GM23338 (cell line): ENCODE data around the gene BBX. TPM values are rescaled to one million over a fixed set of nuclear protein-coding genes. Genes with fewer than 3 reads are reported as not detected.

ENCODE experiments used
- ATAC-seq: fragments of 200-7000 bp; cut with Tn5 transposase; 3 replicates; pipeline ENCODE4 v1.9.1; 2020
- DNase-seq: peaks from one replicate; pipeline ENCODE4 v3.0.0-alpha.2; 2015; ENCODE audit warnings: low spot score
- H2AFZ ChIP-seq: fragments of 200-600 bp; sonication (generic); 2 replicates; pipeline ENCODE4 v1.8.0; 2016; ENCODE audit warnings: antibody characterized with exemption, mild to moderate bottlenecking, moderate library complexity
- H3F3A ChIP-seq: fragments of 200-600 bp; sonication (generic); replicated peaks from 2 replicates; pipeline ENCODE4 v1.8.0; 2017; ENCODE audit warnings: antibody characterized with exemption, mixed run types, low read depth
- H3K27ac ChIP-seq: fragments of 200-600 bp; sonication (generic); 2 replicates; pipeline ENCODE4 v1.6.1; 2016; ENCODE audit warnings: low read depth
- H3K27me3 ChIP-seq: fragments of 200-600 bp; sonication (generic); 2 replicates; pipeline ENCODE4 v1.8.0; 2016; ENCODE audit warnings: mild to moderate bottlenecking, mixed run types, moderate library complexity; ENCODE audit not compliant: insufficient read depth
- H3K36me3 ChIP-seq: fragments of 200-600 bp; sonication (generic); 2 replicates; pipeline ENCODE4 v1.8.0; 2016; ENCODE audit warnings: mild to moderate bottlenecking; ENCODE audit not compliant: insufficient read depth
- H3K4me1 ChIP-seq: fragments of 200-600 bp; sonication (generic); 2 replicates; pipeline ENCODE4 v1.8.0; 2016; ENCODE audit warnings: mild to moderate bottlenecking, moderate library complexity; ENCODE audit not compliant: insufficient read depth
- H3K4me2 ChIP-seq: fragments of 200-600 bp; sonication (generic); 2 replicates; pipeline ENCODE4 v1.7.1; 2017; ENCODE audit warnings: mixed run types
- H3K4me3 ChIP-seq: fragments of 200-600 bp; sonication (generic); 2 replicates; pipeline ENCODE4 v1.6.1; 2016; ENCODE audit warnings: mixed run types
- H3K79me2 ChIP-seq: fragments of 200-600 bp; sonication (generic); replicated peaks from 2 replicates; pipeline ENCODE4 v1.8.0; 2017; ENCODE audit warnings: mild to moderate bottlenecking; ENCODE audit not compliant: insufficient read depth
- H3K9me2 ChIP-seq: fragments of 200-600 bp; sonication (generic); 2 replicates; pipeline ENCODE4 v1.8.0; 2017; ENCODE audit not compliant: insufficient read depth
- H4K20me1 ChIP-seq: fragments of 200-600 bp; sonication (generic); replicated peaks from 2 replicates; pipeline ENCODE4 v1.8.0; 2017; ENCODE audit warnings: mild to moderate bottlenecking; ENCODE audit not compliant: insufficient read depth
- H3K27ac Mint-ChIP-seq: 2 replicates; pipeline ENCODE4 v1.8.0; 2020; ENCODE audit warnings: inconsistent platforms, mild to moderate bottlenecking, moderate library complexity, mixed read lengths
- H3K27me3 Mint-ChIP-seq: 3 replicates; pipeline ENCODE4 v1.8.0; 2022; ENCODE audit warnings: low read depth, mild to moderate bottlenecking, moderate library complexity, mixed read lengths, inconsistent platforms; ENCODE audit not compliant: insufficient read depth, poor library complexity
- H3K36me3 Mint-ChIP-seq: 3 replicates; pipeline ENCODE4 v1.8.0; 2021; ENCODE audit warnings: low read depth, mild to moderate bottlenecking, inconsistent platforms, moderate library complexity, mixed read lengths
- H3K4me1 Mint-ChIP-seq: 3 replicates; pipeline ENCODE4 v1.8.0; 2020; ENCODE audit warnings: mild to moderate bottlenecking, inconsistent platforms, mixed read lengths
- H3K4me3 Mint-ChIP-seq: 3 replicates; pipeline ENCODE4 v1.8.0; 2021; ENCODE audit warnings: moderate library complexity, mild to moderate bottlenecking, inconsistent platforms, mixed read lengths
- H3K9me3 Mint-ChIP-seq: 3 replicates; pipeline ENCODE4 v1.8.0; 2020; ENCODE audit warnings: moderate library complexity, mild to moderate bottlenecking, inconsistent platforms, mixed read lengths
- CTCF ChIP-seq, 2 experiments: fragments of 200-600 bp in 1 of 2; sonication (generic) in 1 of 2; conservative IDR thresholded peaks; 2 replicates each; pipeline versions ENCODE4 v1.5.1 to v1.6.1; 2016 to 2017; ENCODE audit warnings: antibody characterized with exemption in 2 of 2, low read depth in 2 of 2, mild to moderate bottlenecking in 2 of 2, moderate library complexity in 1 of 2
- EZH2 ChIP-seq: fragments of 200-600 bp; sonication (generic); IDR thresholded peaks from one replicate; pipeline ENCODE4 v1.8.0; 2017; ENCODE audit warnings: antibody characterized with exemption, mild to moderate bottlenecking, low read depth; ENCODE audit not compliant: unreplicated experiment
- NANOG ChIP-seq: IDR thresholded peaks from 2 replicates; pipeline ENCODE4 v1.6.1; 2016; ENCODE audit warnings: antibody characterized with exemption, borderline replicate concordance
- REST ChIP-seq: IDR thresholded peaks from one replicate; pipeline ENCODE4 v1.6.1; 2018; ENCODE audit warnings: antibody characterized with exemption; ENCODE audit not compliant: unreplicated experiment
- STAT1 ChIP-seq: IDR thresholded peaks from one replicate; pipeline ENCODE4 v1.6.1; 2016; ENCODE audit warnings: antibody characterized with exemption; ENCODE audit not compliant: unreplicated experiment
- ZNF114 ChIP-seq: fragments of 250-450 bp; sonication (Bioruptor Pico); IDR thresholded peaks from 2 replicates; pipeline ENCODE4 v1.5.0; 2020; ENCODE audit warnings: mild to moderate bottlenecking, moderate library complexity
- polyA plus RNA-seq: library from polyadenylated mRNA; unstranded; fragments of >200 nt; fragmentation: Nextera tagmentation; extraction: Ambion mirVana; gene quantifications from 2 replicates; pipeline ENCODE4 v1.2.1, GENCODE V29; 2016
- total RNA-seq: library from RNA; depleted of rRNA; stranded (reverse); fragments of >200 nt; shearing (Covaris generic); gene quantifications from 2 replicates; pipeline ENCODE4 v1.2.3, GENCODE V29; 2014
- TF ChIP-seq, protein P1 (sequence below): fragments of 250-450 bp; sonication (Bioruptor Pico); IDR thresholded peaks from 2 replicates; pipeline ENCODE4 v1.5.0; 2020; ENCODE audit warnings: mild to moderate bottlenecking, moderate library complexity
- TF ChIP-seq, protein P2 (sequence below): IDR thresholded peaks from 2 replicates; pipeline ENCODE4 v1.6.1; 2016; ENCODE audit warnings: antibody characterized with exemption

BBX gene
- total and polyA plus RNA-seq, 2 experiments from 2014 or later: 35.2 to 44.1 TPM

DNA sequence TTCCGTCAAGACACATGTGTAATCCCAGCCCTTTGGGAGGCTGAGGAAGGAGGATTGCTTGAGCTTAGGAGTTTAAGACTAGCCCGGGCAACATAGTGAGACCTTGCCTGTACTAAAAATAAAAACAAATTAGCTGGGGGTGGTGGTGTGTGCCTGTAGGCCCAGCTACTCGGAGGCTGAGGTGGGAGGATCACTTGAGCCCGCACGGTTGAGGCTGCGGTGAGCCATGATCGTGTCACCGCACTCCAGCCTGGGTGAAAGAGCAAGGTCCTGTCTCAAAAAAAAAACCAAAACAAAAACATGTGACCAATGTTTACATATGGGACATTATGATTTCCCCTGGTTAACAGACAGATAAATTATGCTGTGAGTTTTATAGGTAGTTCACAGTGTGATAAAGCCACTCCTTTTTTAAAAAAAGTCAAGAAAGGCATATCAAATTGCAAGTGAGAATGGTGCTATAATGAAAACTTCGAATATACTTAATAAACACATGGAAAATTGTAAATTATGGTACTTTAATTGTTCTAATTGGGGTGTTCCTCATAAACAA, 9.2 kb downstream of the BBX start (continued):
- no peak for TF ChIP-seq NANOG
- TF ChIP-seq, protein P1, sequence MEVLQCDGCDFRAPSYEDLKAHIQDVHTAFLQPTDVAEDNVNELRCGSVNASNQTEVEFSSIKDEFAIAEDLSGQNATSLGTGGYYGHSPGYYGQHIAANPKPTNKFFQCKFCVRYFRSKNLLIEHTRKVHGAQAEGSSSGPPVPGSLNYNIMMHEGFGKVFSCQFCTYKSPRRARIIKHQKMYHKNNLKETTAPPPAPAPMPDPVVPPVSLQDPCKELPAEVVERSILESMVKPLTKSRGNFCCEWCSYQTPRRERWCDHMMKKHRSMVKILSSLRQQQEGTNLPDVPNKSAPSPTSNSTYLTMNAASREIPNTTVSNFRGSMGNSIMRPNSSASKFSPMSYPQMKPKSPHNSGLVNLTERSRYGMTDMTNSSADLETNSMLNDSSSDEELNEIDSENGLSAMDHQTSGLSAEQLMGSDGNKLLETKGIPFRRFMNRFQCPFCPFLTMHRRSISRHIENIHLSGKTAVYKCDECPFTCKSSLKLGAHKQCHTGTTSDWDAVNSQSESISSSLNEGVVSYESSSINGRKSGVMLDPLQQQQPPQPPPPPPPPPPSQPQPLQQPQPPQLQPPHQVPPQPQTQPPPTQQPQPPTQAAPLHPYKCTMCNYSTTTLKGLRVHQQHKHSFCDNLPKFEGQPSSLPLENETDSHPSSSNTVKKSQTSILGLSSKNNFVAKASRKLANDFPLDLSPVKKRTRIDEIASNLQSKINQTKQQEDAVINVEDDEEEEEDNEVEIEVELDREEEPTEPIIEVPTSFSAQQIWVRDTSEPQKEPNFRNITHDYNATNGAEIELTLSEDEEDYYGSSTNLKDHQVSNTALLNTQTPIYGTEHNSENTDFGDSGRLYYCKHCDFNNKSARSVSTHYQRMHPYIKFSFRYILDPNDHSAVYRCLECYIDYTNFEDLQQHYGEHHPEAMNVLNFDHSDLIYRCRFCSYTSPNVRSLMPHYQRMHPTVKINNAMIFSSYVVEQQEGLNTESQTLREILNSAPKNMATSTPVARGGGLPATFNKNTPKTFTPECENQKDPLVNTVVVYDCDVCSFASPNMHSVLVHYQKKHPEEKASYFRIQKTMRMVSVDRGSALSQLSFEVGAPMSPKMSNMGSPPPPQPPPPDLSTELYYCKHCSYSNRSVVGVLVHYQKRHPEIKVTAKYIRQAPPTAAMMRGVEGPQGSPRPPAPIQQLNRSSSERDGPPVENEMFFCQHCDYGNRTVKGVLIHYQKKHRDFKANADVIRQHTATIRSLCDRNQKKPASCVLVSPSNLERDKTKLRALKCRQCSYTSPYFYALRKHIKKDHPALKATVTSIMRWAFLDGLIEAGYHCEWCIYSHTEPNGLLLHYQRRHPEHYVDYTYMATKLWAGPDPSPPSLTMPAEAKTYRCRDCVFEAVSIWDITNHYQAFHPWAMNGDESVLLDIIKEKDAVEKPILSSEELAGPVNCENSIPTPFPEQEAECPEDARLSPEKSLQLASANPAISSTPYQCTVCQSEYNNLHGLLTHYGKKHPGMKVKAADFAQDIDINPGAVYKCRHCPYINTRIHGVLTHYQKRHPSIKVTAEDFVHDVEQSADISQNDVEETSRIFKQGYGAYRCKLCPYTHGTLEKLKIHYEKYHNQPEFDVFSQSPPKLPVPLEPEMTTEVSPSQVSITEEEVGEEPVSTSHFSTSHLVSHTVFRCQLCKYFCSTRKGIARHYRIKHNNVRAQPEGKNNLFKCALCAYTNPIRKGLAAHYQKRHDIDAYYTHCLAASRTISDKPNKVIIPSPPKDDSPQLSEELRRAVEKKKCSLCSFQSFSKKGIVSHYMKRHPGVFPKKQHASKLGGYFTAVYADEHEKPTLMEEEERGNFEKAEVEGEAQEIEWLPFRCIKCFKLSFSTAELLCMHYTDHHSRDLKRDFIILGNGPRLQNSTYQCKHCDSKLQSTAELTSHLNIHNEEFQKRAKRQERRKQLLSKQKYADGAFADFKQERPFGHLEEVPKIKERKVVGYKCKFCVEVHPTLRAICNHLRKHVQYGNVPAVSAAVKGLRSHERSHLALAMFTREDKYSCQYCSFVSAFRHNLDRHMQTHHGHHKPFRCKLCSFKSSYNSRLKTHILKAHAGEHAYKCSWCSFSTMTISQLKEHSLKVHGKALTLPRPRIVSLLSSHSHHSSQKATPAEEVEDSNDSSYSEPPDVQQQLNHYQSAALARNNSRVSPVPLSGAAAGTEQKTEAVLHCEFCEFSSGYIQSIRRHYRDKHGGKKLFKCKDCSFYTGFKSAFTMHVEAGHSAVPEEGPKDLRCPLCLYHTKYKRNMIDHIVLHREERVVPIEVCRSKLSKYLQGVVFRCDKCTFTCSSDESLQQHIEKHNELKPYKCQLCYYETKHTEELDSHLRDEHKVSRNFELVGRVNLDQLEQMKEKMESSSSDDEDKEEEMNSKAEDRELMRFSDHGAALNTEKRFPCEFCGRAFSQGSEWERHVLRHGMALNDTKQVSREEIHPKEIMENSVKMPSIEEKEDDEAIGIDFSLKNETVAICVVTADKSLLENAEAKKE (CRISPR knock-in tag): no peak

GRCh38 chr3:107540857-107541256, 18.1 kb downstream of the BBX start:
- Mint-ChIP-seq H3K4me1 (peaks cover 12% of the 10 kb centered on the region; the same call in 2 of the 3 replicates), H3K4me3 (no peak overlapping the region), H3K9me3 (no peaks in the 10 kb centered on the region), H3K27me3 (no peaks in the 10 kb centered on the region), H3K36me3 (no peaks in the 10 kb centered on the region), H3K27ac (no peak overlapping the region)
- Histone ChIP-seq H3K27ac (no peak overlapping the region), H3K4me3 (no peak overlapping the region), H3K79me2 (peaks cover 9% of the 10 kb centered on the region), H3K4me2 (no peak overlapping the region), H2AFZ (no peak overlapping the region), H3K9me2 (no peaks in the 10 kb centered on the region), H3K4me1 (no peaks in the 10 kb centered on the region), H3F3A (no peaks in the 10 kb centered on the region), H3K36me3 (no peaks in the 10 kb centered on the region), H4K20me1 (no peaks in the 10 kb centered on the region), H3K27me3 (no peaks in the 10 kb centered on the region)
- DNase-seq: no peak
- no peak for ATAC-seq
- TF ChIP-seq EZH2 (no peak), STAT1 (no peak), NANOG (no peak), REST (no peak), ZNF114 (CRISPR knock-in tag) (no peak), CTCF (conservative IDR thresholded peaks at IDR 0.05; ENCODE audit: low read depth in 2 of 2) (no peak)
- TF ChIP-seq, protein P2, sequence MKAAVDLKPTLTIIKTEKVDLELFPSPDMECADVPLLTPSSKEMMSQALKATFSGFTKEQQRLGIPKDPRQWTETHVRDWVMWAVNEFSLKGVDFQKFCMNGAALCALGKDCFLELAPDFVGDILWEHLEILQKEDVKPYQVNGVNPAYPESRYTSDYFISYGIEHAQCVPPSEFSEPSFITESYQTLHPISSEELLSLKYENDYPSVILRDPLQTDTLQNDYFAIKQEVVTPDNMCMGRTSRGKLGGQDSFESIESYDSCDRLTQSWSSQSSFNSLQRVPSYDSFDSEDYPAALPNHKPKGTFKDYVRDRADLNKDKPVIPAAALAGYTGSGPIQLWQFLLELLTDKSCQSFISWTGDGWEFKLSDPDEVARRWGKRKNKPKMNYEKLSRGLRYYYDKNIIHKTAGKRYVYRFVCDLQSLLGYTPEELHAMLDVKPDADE: no peak
